COLO829 (cell line): ENCODE data around the gene VPS37C.

Experiments
- DNase-seq: peaks from one replicate; pipeline ENCODE4 v3.0.0; 2012; ENCODE audit warnings: low spot score

VPS37C gene

DNA sequence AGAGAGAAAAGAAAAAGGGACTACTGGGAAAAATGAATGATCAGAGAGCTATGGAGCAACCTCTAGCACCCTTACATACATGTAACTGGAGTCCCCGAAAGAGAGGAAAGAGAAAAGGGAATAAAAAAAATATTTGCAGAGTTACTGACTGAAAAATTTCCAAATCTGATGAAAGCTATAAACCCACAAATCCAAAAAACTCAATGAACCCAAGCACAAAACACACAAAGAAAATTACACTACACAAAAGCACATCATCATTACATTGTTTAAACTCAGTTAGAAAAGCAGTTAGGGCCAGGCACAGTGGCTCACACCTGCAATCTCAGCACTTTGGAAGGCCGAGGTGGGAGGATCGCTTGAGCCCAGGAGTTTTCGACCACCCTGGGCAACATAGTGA lies 6.7 kb downstream of the VPS37C start:
- no peak for DNase-seq

DNA sequence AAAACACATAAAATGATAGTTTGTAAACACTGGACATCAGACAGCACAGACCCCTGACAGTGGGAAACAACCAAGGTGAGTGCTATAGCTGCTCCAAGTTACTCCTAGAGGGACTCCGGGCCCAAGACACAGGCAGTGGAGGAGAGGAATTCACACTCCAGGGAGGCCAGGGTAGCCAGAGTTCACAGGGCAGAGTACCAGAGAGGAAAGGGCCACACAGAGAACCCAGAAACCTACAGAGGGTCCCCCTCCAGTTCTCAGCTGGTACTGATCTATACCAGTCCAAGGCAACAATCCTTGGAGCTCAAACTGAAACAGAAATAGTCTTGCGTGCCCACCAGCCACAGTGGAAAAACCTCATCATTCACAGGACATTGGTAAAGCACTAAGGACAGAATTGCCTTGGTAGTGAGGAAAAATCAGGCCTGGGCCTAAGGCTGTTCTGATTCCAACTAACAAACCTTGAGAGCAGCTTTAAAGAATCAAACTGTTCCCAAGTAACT lies 7.6 kb downstream of the VPS37C start:
- no peak for DNase-seq

DNA sequence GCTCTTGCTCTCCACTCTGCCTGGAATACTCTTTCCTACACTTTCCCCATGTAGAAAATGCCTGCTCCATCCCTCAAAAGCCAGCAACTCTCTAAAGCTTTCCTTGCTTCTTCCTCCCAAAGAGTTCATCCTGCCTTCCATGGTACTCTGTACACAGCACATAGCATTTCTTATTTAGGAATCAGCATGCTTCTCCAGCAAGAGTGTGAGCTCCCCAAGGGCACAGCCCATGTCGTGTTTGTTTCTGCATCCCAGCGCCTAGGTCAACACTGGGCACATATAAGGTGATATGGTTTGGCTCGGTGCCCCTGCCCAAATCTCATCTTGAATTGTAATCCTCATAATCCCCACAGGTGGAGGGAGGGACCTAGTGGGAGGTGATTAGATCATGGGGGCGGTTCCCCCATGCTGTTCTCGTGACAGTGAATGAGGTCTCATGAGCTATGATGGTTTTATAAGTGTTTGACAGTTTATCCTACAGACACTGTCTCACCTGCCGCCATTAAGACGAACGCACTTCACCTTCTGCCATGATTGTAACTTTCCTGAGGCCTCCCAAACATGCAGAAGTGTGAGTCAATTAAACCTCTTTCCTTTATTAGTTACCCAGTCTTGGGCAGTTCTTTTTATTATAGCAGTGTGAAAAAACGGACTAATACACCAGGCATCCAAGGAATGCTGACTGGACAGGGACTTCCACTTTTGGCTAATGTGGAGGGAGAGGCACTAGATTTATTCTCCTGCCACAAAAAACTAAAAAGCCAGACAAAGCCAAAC lies 8.2 kb downstream of the VPS37C start:
- no peak for DNase-seq

DNA sequence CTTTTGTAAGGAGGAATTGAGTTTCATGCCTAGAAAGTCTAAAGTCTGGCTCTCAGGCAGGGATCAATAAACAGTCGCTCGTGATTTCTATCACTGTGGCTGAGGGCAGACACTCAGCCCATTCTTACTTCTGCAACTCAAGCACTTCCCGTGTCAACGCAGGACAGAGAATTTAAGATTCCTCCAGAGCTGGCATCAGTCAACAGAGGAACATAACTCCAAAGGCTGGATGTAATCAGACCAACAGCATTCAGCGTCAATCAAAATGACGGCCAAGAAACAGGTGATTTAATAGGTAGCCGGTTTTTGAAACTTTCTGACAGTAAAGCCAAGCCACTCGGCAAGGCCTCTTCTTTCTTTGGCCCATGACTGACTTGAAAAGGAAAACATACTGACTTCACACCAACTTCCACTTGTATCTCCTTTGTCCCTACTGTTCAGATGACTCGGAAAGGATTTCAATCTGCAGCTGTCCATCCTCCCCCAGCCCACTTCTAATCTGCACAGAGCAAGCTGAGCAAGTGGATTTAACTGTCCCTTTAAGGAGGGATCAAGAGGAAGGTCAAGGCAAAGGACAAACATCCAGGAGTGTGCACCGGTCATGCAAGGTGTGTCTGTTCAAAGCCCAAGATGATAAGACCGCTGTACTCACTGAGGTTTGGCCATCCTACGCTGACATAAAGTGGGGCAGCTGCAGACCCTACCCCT lies 9.5 kb downstream of the VPS37C start:
- no peak for DNase-seq

DNA sequence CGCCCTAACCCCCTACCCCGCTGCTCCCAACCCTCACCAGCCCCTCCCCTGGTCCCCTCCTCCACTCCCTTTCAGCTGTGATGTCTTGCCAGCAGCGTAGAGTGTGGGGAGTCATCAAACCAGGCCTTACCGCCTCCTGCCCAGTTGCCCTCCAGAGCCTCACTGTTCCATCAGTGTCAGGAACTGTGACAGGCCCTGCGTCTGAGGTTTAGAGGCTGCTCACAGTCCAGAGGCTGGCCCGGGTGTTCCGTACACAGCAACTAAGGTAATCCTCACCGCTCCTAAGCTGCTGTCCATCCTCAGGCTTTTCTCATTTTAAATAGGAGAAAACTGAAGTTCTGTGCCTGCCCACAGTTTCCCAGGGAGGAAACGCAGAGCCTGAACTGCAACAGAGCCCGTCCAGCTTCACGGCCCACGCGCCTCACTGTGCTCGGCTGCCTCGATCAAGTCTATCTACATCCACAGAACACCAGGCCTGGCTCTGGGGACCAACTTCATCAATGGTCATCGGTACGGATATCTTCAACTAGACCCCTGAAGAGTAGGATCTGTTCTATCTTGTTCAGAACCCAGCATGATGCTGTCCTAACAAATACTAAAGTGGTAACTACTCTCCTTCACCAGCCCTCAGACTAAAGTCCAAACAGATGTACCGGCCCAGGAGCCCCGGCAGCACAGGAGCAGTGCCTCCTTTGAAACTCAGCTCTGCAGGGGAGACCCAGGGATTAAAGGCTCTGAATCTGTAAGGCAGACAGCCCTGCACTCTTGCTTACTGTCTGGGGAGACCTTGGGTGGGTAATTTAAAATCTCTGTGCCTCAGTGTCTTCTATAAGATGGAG lies 10.3 kb downstream of the VPS37C start:
- DNase-seq: no peak

DNA sequence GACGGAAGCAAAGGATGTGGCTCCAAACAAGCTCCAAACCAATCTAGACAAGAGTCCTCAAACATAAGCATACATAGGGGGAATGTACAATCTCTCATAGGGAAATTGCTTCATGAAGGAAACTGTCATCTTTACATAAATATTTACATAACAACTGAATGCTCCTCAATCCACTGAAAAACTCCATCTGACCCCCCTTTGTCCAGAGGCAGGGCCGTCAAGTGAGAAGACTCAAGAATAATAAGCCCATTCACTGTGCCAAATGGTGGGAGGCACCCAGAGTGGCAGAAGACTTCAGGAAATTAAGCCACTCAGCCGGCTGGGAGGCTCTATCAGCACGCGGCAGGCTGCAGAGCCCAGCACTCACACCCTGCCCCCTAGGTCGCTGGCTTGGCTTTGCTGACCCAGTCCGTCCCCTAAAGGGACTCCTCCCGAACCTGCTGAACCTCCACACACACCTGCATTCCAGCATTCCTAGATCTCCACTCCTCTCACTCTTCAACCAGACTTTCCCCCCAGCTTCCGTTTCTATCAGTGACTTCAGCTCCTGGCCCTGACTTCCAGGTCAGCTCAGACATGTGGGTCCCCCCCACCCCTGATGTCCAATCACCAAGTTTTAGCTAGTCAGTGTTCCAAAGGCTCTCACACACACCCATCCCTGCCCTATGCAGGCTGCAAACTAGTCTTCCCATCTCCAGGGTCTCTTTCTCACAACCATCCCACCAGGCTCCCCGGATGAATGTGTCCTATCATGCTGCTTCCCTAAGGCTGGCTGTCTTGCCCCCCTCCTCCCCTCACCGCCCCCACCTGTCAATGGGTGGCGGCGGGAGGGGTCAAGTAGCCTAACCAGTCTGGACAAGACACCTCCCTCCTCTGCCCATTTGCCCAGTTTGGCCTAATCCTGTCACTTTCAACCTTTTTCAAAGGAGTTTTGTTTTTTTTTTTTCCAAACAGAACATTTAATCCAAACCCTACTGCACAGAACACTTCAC lies 11.3 kb downstream of the VPS37C start:
- peak; percentile 89 for DNase-seq

DNA sequence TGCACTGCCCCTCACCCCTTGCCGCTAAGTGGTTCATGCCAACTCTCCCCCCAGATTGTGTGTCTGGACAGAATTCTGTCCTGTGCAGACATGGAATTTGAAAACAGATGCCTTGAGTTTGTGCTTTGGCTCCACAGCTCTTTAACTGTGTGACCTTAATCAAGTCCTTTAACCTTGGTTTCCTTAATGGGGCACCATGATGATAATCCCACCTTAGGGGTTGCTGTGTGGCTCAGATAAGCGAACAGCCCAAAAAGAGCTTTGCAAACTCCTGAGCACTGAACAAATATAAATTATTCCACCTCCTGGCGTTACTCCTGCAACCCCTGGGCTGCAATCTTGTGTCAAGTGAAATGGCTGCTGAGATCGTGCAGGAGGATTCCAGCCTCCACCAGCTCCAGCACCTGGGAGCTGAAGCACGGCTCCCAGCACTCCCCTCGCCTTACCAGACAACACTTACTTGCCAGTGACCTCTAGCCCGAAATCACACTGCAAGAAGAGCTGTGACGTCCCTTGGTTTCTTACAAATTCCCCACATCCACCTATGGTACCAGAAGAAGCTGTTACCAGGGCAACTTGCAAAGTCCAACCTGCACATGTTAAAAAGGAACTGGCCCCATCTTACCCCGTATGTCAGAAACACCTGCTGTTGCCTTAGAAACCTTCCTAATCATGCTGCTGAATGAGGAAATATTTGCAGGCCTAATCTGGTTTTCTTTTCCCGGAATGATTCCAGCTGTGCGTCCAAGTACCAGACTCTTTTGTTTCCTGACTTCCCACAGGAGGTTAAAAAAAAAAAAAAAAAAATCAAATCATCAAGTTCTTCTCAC lies 13.2 kb downstream of the VPS37C start:
- DNase-seq: no peak

DNA sequence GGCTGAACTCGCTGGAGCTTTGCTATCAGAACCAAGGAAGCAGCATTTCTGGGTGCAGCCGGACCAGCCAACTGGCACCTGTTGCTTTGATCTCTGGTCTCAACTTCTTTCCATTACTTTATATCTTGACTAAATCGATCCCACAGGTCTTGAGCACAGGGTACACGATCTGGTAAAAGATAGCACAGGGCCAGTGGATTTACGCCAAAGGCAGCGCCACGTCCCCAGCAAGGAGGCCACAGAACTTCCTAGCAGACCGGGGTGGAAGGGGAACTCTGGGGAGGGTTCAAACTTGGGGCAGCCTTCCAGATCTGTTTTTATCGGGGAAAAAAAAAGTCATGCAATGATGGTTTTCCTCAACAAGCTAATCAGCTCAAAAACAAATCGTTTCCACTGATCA lies 14.0 kb downstream of the VPS37C start:
- no peak for DNase-seq

DNA sequence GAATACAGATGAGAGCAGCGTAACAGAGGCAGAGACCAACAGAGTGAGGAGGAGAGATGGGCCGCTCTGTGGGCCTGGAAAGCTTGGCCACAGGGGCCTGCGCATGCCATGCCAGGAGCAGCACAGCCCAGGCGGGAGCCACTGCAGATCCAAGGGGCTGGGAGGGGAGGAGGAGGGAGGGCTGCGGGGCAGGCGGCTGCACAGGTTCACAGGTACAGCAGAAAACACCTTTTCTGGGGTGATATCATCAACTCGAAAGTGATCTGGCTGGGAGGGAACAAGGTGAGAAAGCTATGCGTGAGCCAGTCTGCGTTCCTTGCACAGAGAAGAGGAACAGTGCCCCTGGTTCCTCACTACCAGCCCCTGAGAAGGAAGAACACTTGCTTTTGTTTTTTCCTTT lies 14.8 kb downstream of the VPS37C start:
- no peak for DNase-seq

DNA sequence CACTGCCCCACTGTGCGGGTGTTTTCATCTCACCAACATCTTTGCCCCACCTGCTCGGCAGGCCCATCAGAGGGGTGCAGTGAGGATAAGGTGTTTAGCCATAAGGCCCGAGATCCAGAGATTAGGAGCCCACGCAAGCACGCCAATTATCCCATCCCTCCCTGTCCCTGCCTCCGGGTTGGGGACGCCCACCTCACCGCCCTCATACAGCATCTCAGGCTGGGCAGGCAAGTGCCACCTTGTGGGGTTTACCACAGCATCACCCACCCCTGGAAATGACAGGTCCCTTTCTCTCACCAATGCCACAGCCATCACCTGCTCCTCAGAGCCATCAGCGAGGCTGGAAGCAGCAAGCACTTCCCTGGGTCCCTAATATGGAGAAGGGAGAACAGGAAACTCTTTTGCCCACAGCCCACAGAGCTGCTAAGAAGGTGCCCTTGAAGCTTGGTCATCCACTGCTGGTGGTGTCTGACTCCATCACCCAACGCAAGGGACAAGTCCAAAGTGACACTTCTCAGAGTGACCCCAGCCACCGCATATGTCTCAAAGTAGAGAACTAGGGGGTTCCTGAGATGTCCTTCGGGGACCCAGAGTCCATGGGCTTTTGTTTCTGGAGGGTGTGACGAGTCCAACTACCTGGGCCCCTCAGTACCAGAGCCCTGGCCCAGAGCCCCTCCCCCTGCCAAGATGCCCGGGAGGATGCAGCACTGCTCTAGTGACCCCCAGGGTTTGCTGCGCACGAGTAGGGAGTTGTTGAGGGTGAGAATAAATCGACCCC lies 15.8 kb downstream of the VPS37C start:
- DNase-seq: no peak

DNA sequence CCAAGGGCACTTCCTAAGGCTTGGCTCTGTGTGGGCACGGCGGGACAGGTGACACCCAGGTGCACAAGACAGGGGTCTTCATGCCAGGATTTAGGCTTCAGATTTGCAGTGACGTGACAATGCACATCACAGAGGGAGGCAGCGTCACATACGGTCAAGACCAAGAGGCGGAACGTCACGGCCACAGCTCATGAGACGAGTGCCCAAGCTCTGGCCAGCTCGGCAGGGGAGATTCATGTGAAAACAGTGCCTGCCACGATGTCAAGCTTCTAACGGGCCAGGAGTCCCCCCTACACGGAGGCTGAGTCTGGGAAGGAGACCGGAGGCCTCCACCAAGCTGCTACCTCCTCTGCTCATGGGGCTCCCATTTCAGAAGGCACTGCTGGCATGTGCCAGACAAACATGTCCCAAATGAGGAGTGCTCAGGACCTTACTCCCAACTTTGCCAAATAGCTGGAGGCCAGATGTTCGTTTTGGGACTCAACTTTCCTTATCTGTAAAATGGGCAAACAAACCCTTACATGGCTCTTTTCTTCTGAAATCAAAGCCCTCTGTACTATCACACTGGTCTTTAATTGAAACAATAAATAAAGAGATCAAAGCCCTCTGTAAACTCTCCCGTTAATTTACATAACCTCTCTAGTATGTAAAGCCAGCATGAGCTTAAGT lies 16.6 kb downstream of the VPS37C start:
- no peak for DNase-seq

DNA sequence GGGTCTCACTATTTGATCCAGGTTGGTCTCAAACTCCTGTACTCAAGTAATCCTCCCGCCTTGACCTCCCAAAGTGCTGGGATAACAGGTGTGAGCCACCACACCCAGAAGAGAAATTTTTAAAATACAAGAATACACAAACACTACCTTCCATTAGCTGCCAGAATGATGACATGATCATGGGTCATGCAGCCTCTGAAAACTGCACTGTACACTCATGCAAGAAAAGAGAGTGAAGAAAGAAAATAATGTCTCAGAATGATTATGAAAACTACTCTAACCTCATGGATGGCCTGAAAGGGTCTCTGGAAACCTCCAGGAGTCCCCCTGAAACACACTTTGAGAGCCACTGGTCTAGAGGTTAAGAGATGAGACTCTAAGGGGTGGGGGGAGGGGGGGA lies 18.8 kb downstream of the VPS37C start:
- no peak for DNase-seq

DNA sequence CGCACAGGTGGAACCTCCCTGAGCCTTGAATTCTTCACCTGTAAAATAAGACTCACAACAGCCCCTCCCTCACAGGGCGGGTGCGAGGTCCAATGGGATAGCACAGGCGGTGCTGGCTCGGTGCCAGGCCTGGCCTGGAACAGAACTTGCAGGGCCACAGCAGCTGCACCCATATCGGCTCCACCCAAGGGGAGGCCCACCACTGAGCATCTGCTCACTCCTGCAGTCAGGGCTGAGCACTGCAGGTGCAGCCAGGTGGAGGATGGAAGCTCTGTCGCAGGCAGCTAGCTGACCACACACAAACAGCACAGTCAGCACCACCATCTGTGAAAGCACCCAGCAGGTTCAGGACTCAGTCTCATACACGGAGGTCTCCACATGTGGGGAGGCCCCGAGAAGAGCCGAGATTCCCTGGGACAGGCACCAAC lies 19.6 kb downstream of the VPS37C start:
- no peak for DNase-seq

DNA sequence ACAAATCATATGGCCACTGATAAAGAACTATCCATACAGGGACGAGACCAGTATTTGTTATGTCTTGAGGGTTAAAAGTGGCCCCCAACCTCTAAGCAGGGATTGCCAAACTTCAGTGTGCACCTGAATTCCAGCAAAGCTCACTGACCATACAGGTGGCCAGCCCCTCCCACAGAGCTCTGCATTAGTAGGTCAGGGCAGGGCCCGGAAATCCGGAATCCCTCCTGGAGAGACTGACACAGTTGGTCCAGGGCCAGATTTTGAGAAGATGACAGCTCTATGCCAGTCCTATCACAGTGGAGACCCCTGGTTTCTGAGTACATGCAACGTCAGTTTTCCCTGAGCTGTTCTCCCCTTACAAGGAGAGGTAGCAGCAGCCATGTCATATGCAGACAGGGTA lies 20.8 kb downstream of the VPS37C start:
- DNase-seq: no peak

DNA sequence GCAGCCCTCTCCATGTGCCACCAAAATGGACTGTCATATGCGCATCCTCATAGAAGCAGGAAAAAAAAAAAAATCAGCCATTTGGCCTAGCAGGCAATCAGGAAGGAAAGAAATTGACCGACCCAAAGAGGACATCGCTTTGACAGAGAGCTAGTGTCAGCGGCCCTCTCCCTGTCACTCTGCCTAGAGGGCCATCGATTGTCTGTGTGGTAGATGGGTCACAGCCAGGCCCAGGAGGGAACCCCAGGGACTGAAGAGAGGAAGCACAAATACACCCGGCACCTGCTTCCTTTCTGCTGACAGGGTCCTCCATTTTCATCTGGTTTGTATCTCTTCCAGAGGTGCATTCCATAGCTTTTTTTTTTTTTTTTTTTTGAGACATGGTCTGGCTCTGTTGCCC lies 21.8 kb downstream of the VPS37C start:
- DNase-seq: no peak

DNA sequence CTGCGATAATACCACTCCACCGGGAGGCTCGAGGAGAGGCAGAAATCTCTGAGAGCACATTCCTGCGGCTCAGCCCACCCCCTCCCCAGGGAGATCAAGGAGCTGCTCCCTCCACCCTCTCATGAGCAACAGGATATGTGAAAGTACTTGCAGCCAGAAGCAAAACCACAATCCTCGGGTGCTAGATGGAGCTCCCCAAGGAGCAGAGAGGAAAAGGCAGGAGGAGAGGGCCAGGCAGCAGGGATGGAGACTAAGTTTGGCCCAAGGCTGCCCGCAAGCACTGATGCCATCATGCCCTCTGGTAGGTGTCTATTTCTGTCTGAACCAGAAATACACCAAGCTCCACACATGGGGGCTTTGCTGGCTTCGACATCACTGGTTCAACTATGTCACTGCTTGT lies 22.3 kb downstream of the VPS37C start:
- DNase-seq: no peak

DNA sequence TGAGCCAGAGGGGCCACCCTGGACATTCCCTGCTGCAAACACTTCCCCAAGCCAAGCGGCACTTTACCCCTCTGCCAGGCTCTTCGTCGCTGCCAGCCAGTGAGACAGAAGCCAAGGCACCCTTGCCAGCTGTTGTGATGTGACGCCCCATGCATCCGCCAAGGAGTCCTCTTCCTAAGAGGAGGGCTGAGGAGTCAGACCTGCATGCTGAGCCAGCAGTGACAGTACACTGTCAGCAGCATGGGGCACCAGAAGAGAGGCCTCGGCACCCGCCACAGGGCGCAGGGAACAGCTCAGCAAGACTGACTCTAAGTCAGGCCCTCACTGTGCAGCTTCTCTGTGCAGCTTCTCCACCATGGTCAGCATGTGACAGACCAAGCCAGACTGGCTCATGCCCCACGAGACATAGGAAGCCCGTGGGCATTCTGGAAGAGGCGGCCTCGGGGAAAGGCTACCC lies 26.4 kb downstream of the VPS37C start:
- no peak for DNase-seq

DNA sequence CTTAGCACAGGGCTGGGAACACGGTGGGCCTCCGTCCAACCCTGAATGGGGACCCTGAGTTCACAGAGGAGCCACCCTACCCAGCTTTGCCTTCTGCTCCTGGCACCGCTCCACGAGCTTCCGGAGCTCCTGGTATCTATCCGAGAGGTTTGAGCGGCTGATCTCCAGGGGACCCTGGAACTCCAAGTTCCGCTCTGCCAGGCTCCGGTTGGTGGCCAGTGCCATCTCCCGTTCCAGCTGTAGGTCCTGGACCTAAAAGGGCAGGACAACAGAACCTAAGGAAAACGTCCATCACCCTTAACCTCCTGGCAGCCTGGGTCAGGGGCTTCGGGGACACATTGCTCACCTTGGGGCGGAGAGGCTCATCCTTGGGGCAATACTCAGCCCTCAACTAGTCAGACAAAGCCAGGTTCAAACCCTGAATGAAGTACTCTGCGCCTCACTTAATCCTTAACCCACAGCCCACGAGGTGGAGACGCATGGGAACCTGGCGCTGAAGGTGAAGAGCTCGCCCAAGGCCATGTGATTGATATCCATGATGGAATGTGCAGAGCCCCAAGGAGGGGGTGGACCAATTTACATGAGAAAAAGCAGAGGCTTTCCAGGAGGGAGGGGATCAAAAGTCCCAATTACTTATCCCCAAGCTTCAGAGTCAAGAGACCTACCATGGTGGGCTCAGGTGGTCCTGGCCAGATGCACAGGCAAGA lies 27.1 kb downstream of the VPS37C start:
- no peak for DNase-seq
